CD4-positive, alpha-beta T cell (primary cell): ENCODE data around the gene REV3L. TPM values are rescaled to one million over a fixed set of nuclear protein-coding genes. Genes with fewer than 3 reads are reported as not detected.

Experiments
- ATAC-seq: fragments of 200-7000 bp; cut with Tn5 transposase; one replicate; pipeline ENCODE4 v1.10.0; 2022; ENCODE audit warnings: mild to moderate bottlenecking; ENCODE audit not compliant: poor library complexity
- CTCF ChIA-PET: fragments of 350-600 bp; sonication (Branson Sonifier 250); formaldehyde crosslinking; loops from one replicate; lab custom pipeline; 2021; ENCODE audit warnings: antibody characterized with exemption, inconsistent platforms; lab: Charles Lee
- POLR2A ChIA-PET: fragments of 350-600 bp; sonication (Branson Sonifier 250); formaldehyde crosslinking; loops from one replicate; lab custom pipeline; 2021; ENCODE audit warnings: antibody characterized with exemption, inconsistent platforms; lab: Charles Lee
- DNase-seq, 14 experiments: peaks; one replicate each; pipeline ENCODE4 v3.0.0-alpha.2; 2013 to 2020; ENCODE audit warnings: mixed read lengths in 2 of 14
- H3K27ac ChIP-seq, 2 donors: one replicate each; pipeline versions ENCODE4 v1.5.1 to v1.7.0; 2013; ENCODE audit warnings: low read length in 2 of 2, low read depth in 1 of 2, mild to moderate bottlenecking in 1 of 2
- H3K27me3 ChIP-seq, 2 experiments: 1 replicate in 1 of 2; 2 replicates in 1 of 2; pipeline versions ENCODE4 v1.6.1 to v1.7.0; 2013; ENCODE audit warnings: low read length in 2 of 2, control low read depth in 1 of 2, mild to moderate bottlenecking in 1 of 2, moderate library complexity in 1 of 2; ENCODE audit not compliant: insufficient read depth in 2 of 2, control insufficient read depth in 1 of 2
- H3K36me3 ChIP-seq: one replicate; pipeline ENCODE4 v1.6.1; 2013; ENCODE audit warnings: low read length, control low read depth; ENCODE audit not compliant: insufficient read depth
- H3K4me1 ChIP-seq: one replicate; pipeline ENCODE4 v1.6.1; 2013; ENCODE audit warnings: low read length, control low read depth; ENCODE audit not compliant: insufficient read depth
- H3K4me3 ChIP-seq: one replicate; pipeline ENCODE4 v1.5.1; 2013; ENCODE audit warnings: mild to moderate bottlenecking, low read length, moderate library complexity
- H3K9me3 ChIP-seq, 2 experiments: 1 replicate in 1 of 2; 2 replicates in 1 of 2; pipeline versions ENCODE4 v1.6.1 to v1.7.0; 2013; ENCODE audit warnings: low read length in 2 of 2, mild to moderate bottlenecking in 2 of 2, control low read depth in 1 of 2, moderate library complexity in 1 of 2; ENCODE audit not compliant: control insufficient read depth in 1 of 2, insufficient read depth in 1 of 2
- H3K27ac Mint-ChIP-seq: one replicate; pipeline ENCODE4 v1.8.0; 2020; ENCODE audit warnings: mixed read lengths
- H3K27me3 Mint-ChIP-seq: one replicate; pipeline ENCODE4 v1.8.0; 2021; ENCODE audit warnings: mixed read lengths
- H3K36me3 Mint-ChIP-seq: one replicate; pipeline ENCODE4 v1.8.0; 2021; ENCODE audit warnings: low read depth, mixed read lengths
- H3K4me1 Mint-ChIP-seq: one replicate; pipeline ENCODE4 v1.8.0; 2021; ENCODE audit warnings: low read depth, mixed read lengths
- H3K4me3 Mint-ChIP-seq: one replicate; pipeline ENCODE4 v1.8.0; 2020; ENCODE audit warnings: mild to moderate bottlenecking, mixed read lengths
- H3K9me3 Mint-ChIP-seq: one replicate; pipeline ENCODE4 v1.8.0; 2020; ENCODE audit warnings: mixed read lengths
- intact Hi-C, 2 experiments: fragments of 100-400 bp; cut with DNase I in 1 of 2; cut with micrococcal nuclease in 1 of 2; formaldehyde crosslinking; loops; one replicate each; pipeline versions ENCODE4 v1.15.1 to v1.9.0; 2023 to 2025; cut with DNase I, micrococcal nuclease
- total RNA-seq, 174 experiments: library from RNA in 2 of 174; stranded (reverse) in 2 of 174; gene quantifications; one replicate each; pipeline ENCODE4 v1.2.3 and lab custom pipeline; 2021 to 2026
- TF ChIP-seq, protein P1 (sequence below): fragments of 200-600 bp; IDR thresholded peaks from one replicate; pipeline ENCODE4 v1.8.0; 2022; ENCODE audit warnings: antibody characterized with exemption, mild to moderate bottlenecking

The REV3L gene
- total RNA-seq, 2 experiments from 2014 or later: 17.0 to 20.6 TPM

DNA sequence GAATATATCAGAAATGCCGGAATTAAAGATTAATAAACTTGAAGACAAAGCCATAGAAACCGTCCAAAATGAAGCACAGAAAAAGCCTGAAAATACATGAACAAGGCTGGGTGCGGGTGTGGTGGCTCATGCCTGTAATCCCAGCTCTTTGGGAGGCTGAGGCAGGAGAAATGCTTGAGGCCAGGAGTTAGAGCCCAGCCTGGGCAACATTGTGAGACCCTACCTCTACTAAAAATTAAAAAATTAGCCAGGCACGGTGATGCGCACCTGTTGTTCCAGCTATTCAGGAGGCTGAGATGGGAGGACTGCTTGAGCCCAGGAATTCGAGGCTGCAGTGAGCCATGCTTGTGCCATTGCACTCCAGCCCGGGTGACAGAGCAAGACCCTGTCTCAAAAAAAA is 32.9 kb downstream of the REV3L start:
- Histone ChIP-seq H3K4me3 (no peak overlapping the region), H3K27me3 (no peaks in the 10 kb centered on the region), H3K36me3 (peaks cover 3% of the 10 kb centered on the region), H3K9me3 (no peaks in the 10 kb centered on the region), H3K27ac (no peak overlapping the region), H3K4me1 (no peaks in the 10 kb centered on the region)
- Mint-ChIP-seq H3K4me3 (no peak overlapping the region), H3K27ac (no peak overlapping the region), H3K9me3 (no peaks in the 10 kb centered on the region), H3K4me1 (peaks cover 36% of the 10 kb centered on the region), H3K27me3 (no peaks in the 10 kb centered on the region), H3K36me3 (peaks cover 8% of the 10 kb centered on the region)
- ChIA-PET CTCF (interaction anchor here (3.2 kb wide), 1 partner anchor 11 kb away, joined by 7 read pairs; no protein-coding TSS in a partner anchor), POLR2A (no interaction called here)
- intact Hi-C loops: no loop called here
- TF ChIP-seq, protein P1, sequence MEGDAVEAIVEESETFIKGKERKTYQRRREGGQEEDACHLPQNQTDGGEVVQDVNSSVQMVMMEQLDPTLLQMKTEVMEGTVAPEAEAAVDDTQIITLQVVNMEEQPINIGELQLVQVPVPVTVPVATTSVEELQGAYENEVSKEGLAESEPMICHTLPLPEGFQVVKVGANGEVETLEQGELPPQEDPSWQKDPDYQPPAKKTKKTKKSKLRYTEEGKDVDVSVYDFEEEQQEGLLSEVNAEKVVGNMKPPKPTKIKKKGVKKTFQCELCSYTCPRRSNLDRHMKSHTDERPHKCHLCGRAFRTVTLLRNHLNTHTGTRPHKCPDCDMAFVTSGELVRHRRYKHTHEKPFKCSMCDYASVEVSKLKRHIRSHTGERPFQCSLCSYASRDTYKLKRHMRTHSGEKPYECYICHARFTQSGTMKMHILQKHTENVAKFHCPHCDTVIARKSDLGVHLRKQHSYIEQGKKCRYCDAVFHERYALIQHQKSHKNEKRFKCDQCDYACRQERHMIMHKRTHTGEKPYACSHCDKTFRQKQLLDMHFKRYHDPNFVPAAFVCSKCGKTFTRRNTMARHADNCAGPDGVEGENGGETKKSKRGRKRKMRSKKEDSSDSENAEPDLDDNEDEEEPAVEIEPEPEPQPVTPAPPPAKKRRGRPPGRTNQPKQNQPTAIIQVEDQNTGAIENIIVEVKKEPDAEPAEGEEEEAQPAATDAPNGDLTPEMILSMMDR: no peak
- ATAC-seq (no peak), DNase-seq (no peak)

DNA sequence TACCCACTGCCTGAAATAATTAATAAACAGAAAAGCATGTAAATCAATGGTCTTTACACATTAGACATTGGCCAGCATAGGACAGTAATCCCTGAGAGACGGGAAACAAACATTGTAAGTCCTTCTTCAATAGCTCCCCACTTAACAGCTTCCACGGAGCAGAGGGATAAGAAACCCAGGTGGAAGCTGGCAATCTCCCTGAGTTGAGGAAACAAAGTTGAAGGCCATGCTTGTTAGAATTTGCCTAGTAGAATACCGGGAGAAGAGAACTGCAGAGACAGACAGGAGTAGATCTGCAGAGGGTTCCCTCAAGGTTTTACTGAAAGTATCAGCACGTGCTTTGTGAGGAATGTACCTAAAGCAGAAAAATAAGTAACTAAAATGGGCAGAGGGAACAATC is 33.9 kb downstream of the REV3L start:
- Mint-ChIP-seq H3K9me3 (no peaks in the 10 kb centered on the region), H3K4me1 (peaks cover 40% of the 10 kb centered on the region), H3K27me3 (no peaks in the 10 kb centered on the region), H3K36me3 (peaks cover 13% of the 10 kb centered on the region), H3K27ac (no peak overlapping the region), H3K4me3 (no peak overlapping the region)
- H3K9me3 ChIP-seq: no peaks in the 10 kb centered on the region
- no peak overlapping the region for H3K27ac ChIP-seq
- ATAC-seq (no peak), DNase-seq (no peak)
- POLR2A ChIA-PET: no interaction called here
- CTCF ChIA-PET: interaction anchor here (3.2 kb wide), 1 partner anchor 12 kb away, joined by 7 read pairs; no protein-coding TSS in a partner anchor
- no peak overlapping the region for H3K4me3 ChIP-seq
- H3K36me3 ChIP-seq: no peaks in the 10 kb centered on the region
- TF ChIP-seq, protein P1: no peak
- intact Hi-C loops: no loop called here
- H3K27me3 ChIP-seq: no peaks in the 10 kb centered on the region
- no peaks in the 10 kb centered on the region for H3K4me1 ChIP-seq

DNA sequence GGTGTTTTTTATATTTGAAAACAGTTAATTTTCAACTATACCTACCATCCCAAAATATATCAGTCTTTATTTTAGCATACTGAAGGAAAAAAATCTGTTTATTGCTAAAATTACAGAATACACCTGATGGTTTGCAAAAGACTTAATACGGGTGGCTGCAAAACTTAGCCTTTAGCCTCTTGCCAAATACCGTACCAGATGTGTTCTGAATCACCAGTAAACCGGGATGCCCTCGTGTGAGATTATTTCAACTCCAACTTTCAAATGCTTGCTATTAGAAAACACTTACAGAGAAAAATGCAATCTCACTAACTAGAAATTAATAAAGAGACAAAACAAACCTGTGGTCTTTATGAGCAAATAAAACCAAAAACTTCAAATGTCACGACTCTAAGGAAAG is 36.0 kb downstream of the REV3L start:
- Histone ChIP-seq H3K9me3 (no peaks in the 10 kb centered on the region), H3K27ac (no peak overlapping the region), H3K27me3 (no peaks in the 10 kb centered on the region), H3K36me3 (no peaks in the 10 kb centered on the region), H3K4me1 (no peaks in the 10 kb centered on the region), H3K4me3 (no peak overlapping the region)
- intact Hi-C loops: no loop called here
- Mint-ChIP-seq H3K27me3 (no peaks in the 10 kb centered on the region), H3K4me3 (no peak overlapping the region), H3K4me1 (peaks cover 58% of the 10 kb centered on the region), H3K9me3 (no peaks in the 10 kb centered on the region), H3K27ac (no peak overlapping the region), H3K36me3 (peaks cover 13% of the 10 kb centered on the region)
- no peak for DNase-seq
- POLR2A ChIA-PET: no interaction called here
- no peak for ATAC-seq
- CTCF ChIA-PET: no interaction called here
- TF ChIP-seq, protein P1: no peak
